K562 (cell line): ENCODE data around the gene TNFAIP3. TPM values are rescaled to one million over a fixed set of nuclear protein-coding genes. Genes with fewer than 3 reads are reported as not detected.

Source experiments
- ATF1 ChIP-seq, 2 experiments: fragments of 450-650 bp in 1 of 2; IDR thresholded peaks; 2 replicates each; pipeline ENCODE4 v1.6.1; 2016; ENCODE audit warnings: missing compliant biosample characterization in 1 of 2, missing genetic modification characterization in 1 of 2
- ATF3 ChIP-seq, 2 experiments: fragments of 450-650 bp in 1 of 2; sonication (generic) in 1 of 2; formaldehyde crosslinking in 1 of 2; IDR thresholded peaks in 1 of 2; conservative IDR thresholded peaks in 1 of 2; 2 replicates each; pipeline versions ENCODE4 v1.6.1 to v1.8.1; 2016 to 2023; ENCODE audit warnings: mild to moderate bottlenecking in 2 of 2, moderate library complexity in 2 of 2, inconsistent platforms in 1 of 2, missing genetic modification reagents in 1 of 2
- CBFA2T3 ChIP-seq: fragments of 450-650 bp; IDR thresholded peaks from 2 replicates; pipeline ENCODE4 v1.6.1; 2017
- EHMT2 ChIP-seq: fragments of 450-650 bp; IDR thresholded peaks from 2 replicates; pipeline ENCODE4 v1.6.1; 2018; ENCODE audit warnings: antibody characterized with exemption
- EP300 ChIP-seq: IDR thresholded peaks from 2 replicates; pipeline ENCODE4 v1.6.1; 2012; ENCODE audit warnings: low read length, improper control_type of control experiment
- JUN ChIP-seq, 2 experiments: sonication (generic) in 1 of 2; formaldehyde crosslinking in 1 of 2; IDR thresholded peaks; 2 replicates each; pipeline versions ENCODE4 v1.6.1 to v1.8.0; 2012 to 2022; ENCODE audit warnings: borderline replicate concordance in 2 of 2, mild to moderate bottlenecking in 2 of 2, improper control_type of control experiment in 1 of 2, low read depth in 1 of 2, low read length in 1 of 2, missing genetic modification reagents in 1 of 2
- MEIS2 ChIP-seq: fragments of 450-650 bp; IDR thresholded peaks from 2 replicates; pipeline ENCODE4 v1.6.1; 2014; ENCODE audit warnings: mild to moderate bottlenecking; ENCODE audit not compliant: partially characterized antibody
- MYBL2 ChIP-seq, 2 experiments: fragments of 450-650 bp in 1 of 2; sonication (generic) in 1 of 2; formaldehyde crosslinking in 1 of 2; IDR thresholded peaks; 2 replicates each; pipeline versions ENCODE4 v1.6.1 to v1.8.1; 2017 to 2022; ENCODE audit warnings: borderline replicate concordance in 1 of 2, inconsistent platforms in 1 of 2, low read depth in 1 of 2, mild to moderate bottlenecking in 1 of 2, missing genetic modification reagents in 1 of 2, moderate library complexity in 1 of 2
- RAD21 ChIP-seq, 2 experiments: fragments of 250-450 bp in 1 of 2; fragments of 450-650 bp in 1 of 2; sonication (Bioruptor Pico) in 1 of 2; formaldehyde crosslinking in 1 of 2; IDR thresholded peaks in 1 of 2; conservative IDR thresholded peaks in 1 of 2; 2 replicates each; pipeline versions ENCODE4 v1.4.0 to v1.8.0; 2020 to 2022; ENCODE audit warnings: mild to moderate bottlenecking in 2 of 2, moderate library complexity in 1 of 2
- SMAD1 ChIP-seq: fragments of 150-350 bp; IDR thresholded peaks from 2 replicates; pipeline ENCODE4 v1.6.1; 2014; ENCODE audit warnings: low read length, low read depth; ENCODE audit not compliant: partially characterized antibody
- SOX6 ChIP-seq: fragments of 450-650 bp; IDR thresholded peaks from 2 replicates; pipeline ENCODE4 v1.6.1; 2014; ENCODE audit warnings: mild to moderate bottlenecking
- TFAM ChIP-seq: fragments of 250-450 bp; sonication (Bioruptor Pico); conservative IDR thresholded peaks from 2 replicates; pipeline ENCODE4 v1.5.0; 2021; ENCODE audit warnings: mild to moderate bottlenecking, moderate library complexity
- TFE3 ChIP-seq: fragments of 450-650 bp; formaldehyde crosslinking; IDR thresholded peaks from 2 replicates; pipeline ENCODE4 v1.4.0; 2020; ENCODE audit warnings: mild to moderate bottlenecking, mixed read lengths
- ZNF24 ChIP-seq: fragments of 450-650 bp; IDR thresholded peaks from 2 replicates; pipeline ENCODE4 v1.6.1; 2016
- polyA plus RNA-seq, 8 experiments: library from polyadenylated mRNA; depleted of rRNA in 4 of 8; stranded (reverse) in 5 of 8; unstranded in 3 of 8; fragments of >200 nt; fragmentation: Nextera tagmentation in 2 of 8; fragmentation: Illumina TruSeq in 1 of 8; extraction: Ambion mirVana in 2 of 8; extraction: Trizol in 1 of 8; gene quantifications; 2 replicates each; pipeline versions ENCODE4 v1.2.1 to v1.2.3, GENCODE V29; 2011 to 2014; ENCODE audit warnings: inconsistent platforms in 1 of 8, missing spikeins in 1 of 8
- total RNA-seq, 7 experiments: library from RNA; depleted of rRNA in 6 of 7; stranded (reverse); fragments of >200 nt in 6 of 7; fragmentation: Illumina TruSeq in 2 of 7; extraction: Trizol in 2 of 7; gene quantifications; 2 replicates each; pipeline versions ENCODE4 v1.2.1 to v1.2.3, GENCODE V29; 2011 to 2021; ENCODE audit warnings: low replicate concordance in 1 of 7
- TF ChIP-seq, protein P1 (sequence below), 2 experiments: fragments of 250-450 bp in 1 of 2; fragments of 450-650 bp in 1 of 2; sonication (Bioruptor Pico) in 1 of 2; IDR thresholded peaks; 2 replicates each; pipeline versions ENCODE4 v1.6.1 to v1.8.0; 2016 to 2021; ENCODE audit warnings: mild to moderate bottlenecking in 2 of 2, moderate library complexity in 2 of 2, missing compliant biosample characterization in 1 of 2, missing genetic modification characterization in 1 of 2
- TF ChIP-seq, protein P2 (sequence below), 2 experiments: fragments of 200-800 bp in 1 of 2; sonication (Bioruptor generic) in 1 of 2; sonication (generic) in 1 of 2; formaldehyde crosslinking in 1 of 2; IDR thresholded peaks in 1 of 2; conservative IDR thresholded peaks in 1 of 2; 2 replicates each; pipeline versions ENCODE4 v1.5.0 to v1.6.1; 2016 to 2020; ENCODE audit warnings: missing compliant biosample characterization in 1 of 2, missing genetic modification characterization in 1 of 2, missing genetic modification reagents in 1 of 2

Gene TNFAIP3
- total and polyA plus RNA-seq, 9 of the 15 experiments (the other 6 are each of a cell fraction or from before 2014, with no cell fraction given) = 0.79 to 17.0 (median 6.4) TPM

- no peak for TF ChIP-seq SMAD1
- peak; percentile 78 for TF ChIP-seq MEIS2
- TF ChIP-seq, protein P1, sequence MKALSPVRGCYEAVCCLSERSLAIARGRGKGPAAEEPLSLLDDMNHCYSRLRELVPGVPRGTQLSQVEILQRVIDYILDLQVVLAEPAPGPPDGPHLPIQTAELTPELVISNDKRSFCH (CRISPR knock-in tag; IDR thresholded peaks at IDR 0.05) = no peak
- TF ChIP-seq, protein P1 (tag; IDR thresholded peaks at IDR 0.05) = peak; percentile 45; the same call in 1 of the 2 replicates
- TF ChIP-seq CBFA2T3 = peak; percentile 50
- peak; percentile 86 for TF ChIP-seq ATF3 (IDR thresholded peaks at IDR 0.05)
- 0 out of 2 replicates have a peak, but pooled peaks have one; percentile 66 for TF ChIP-seq ATF3 (CRISPR knock-in tag; conservative IDR thresholded peaks at IDR 0.05)
- no peak for TF ChIP-seq MYBL2 (IDR thresholded peaks at IDR 0.05; ENCODE audit: low read depth)
- TF ChIP-seq MYBL2 (CRISPR knock-in tag; IDR thresholded peaks at IDR 0.05; ENCODE audit: borderline replicate concordance) = no peak
- peak; percentile 79 for TF ChIP-seq SOX6
- peak; percentile 88 for TF ChIP-seq EHMT2
- peak in 1 of 2 experiments; percentile 38; a peak in 2 of 4 replicates for TF ChIP-seq RAD21 (CRISPR knock-in tag; conservative IDR thresholded peaks at IDR 0.05 in 1 of 2, IDR thresholded peaks at IDR 0.05 in 1 of 2)
- TF ChIP-seq EP300 = peak; percentile 32; the same call in 1 of the 2 replicates
- TF ChIP-seq, protein P2, sequence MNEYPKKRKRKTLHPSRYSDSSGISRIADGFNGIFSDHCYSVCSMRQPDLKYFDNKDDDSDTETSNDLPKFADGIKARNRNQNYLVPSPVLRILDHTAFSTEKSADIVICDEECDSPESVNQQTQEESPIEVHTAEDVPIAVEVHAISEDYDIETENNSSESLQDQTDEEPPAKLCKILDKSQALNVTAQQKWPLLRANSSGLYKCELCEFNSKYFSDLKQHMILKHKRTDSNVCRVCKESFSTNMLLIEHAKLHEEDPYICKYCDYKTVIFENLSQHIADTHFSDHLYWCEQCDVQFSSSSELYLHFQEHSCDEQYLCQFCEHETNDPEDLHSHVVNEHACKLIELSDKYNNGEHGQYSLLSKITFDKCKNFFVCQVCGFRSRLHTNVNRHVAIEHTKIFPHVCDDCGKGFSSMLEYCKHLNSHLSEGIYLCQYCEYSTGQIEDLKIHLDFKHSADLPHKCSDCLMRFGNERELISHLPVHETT (CRISPR knock-in tag; conservative IDR thresholded peaks at IDR 0.05 in 1 of 2, IDR thresholded peaks at IDR 0.05 in 1 of 2) = peak in 1 of 2 experiments; percentile 44; a peak in 1 of 4 replicates
- TF ChIP-seq ZNF24 = peak; percentile 86
- peak; percentile 61; the same call in 1 of the 2 replicates for TF ChIP-seq JUN (IDR thresholded peaks at IDR 0.05; ENCODE audit: borderline replicate concordance, low read depth, low read length)
- no peak for TF ChIP-seq JUN (CRISPR knock-in tag; IDR thresholded peaks at IDR 0.05; ENCODE audit: borderline replicate concordance)
- no peak for TF ChIP-seq TFE3 (CRISPR knock-in tag)
- no peak for TF ChIP-seq ATF1 (CRISPR knock-in tag; IDR thresholded peaks at IDR 0.05)
- TF ChIP-seq ATF1 (tag; IDR thresholded peaks at IDR 0.05) = 0 out of 2 replicates have a peak, but pooled peaks have one; percentile 19
- no peak for TF ChIP-seq TFAM
Measured at GRCh38 chr6:137829641-137830083, 37.4 kb upstream of the TNFAIP3 start (continued).
